HS-27A (cell line): ENCODE measurements around the gene C10orf67.
"Not testable (repeated sequence)": the region's sequence is repeated elsewhere in the genome, so short reads cannot be mapped to it uniquely, and the experiment has no call there.

Experiments used
- DNase-seq: peaks from one replicate; pipeline ENCODE4 v3.0.0-alpha.2; 2012; ENCODE audit warnings: low read depth, missing footprints

Gene C10orf67

DNA sequence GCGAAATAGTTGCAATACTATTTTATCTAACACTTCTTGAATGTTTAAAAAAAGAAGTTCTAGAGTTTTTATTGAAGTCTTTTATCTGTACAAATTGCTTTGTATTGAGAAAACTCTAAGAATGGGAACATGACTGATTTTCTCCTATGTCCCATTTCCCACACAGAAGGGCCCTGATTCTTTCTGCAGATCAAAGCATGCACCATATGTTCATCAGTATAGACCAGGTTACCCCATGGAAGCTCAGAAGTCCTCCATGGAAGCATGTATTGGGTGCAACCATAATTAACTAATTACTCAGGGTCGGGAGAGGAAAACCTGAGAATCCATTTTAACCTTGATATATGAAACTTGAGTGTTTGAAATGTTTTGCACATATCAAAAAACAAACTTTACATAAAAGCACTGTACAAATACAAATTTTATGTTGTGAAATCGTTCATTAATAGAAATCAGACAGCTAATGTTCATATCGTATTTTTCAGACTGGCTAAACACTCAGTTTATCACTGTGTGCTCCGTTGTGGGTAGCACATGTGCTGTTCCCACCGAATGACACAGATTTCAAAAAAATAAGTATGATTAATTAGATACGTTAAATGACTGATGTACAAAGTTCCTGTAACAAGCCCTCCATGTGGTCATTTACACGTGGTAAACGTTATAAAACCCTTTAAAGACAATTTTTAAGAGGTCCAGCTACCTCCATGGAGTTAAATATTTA is 81.0 kb downstream of the C10orf67 start:
- DNase-seq, result no peak

GRCh38 chr10:23262928-23263327 is 81.7 kb downstream of the C10orf67 start:
- no peak for DNase-seq

- no peak for DNase-seq
Observed at GRCh38 chr10:23258516-23258915, 86.1 kb downstream of the C10orf67 start.

- no peak for DNase-seq
Observed at GRCh38 chr10:23253780-23254179, 90.8 kb downstream of the C10orf67 start.

GRCh38 chr10:23252859-23253258 is 91.7 kb downstream of the C10orf67 start:
- DNase-seq, result not testable (repeated sequence)

- DNase-seq, result not testable (repeated sequence)
Observed at GRCh38 chr10:23241779-23242178, 102.8 kb downstream of the C10orf67 start.

DNA sequence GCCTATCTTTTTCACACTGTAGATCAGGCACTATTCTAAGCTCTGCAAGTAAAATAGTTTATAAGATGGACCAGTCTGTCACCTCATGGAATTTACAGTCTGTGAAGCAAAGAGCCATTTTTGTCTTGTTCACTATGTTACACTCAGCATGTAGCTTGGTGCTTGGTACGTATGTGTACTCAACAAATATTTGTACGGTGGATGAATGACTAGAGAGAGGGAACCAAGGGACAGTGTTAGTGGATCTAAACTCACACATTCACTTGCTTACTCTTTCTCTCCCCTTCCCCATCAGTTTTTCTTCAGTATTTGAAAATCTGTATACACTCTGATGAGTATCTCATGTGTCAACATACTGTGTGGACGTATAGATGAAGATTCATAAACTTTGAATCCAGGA is 106.6 kb downstream of the C10orf67 start:
- DNase-seq, result no peak

DNA sequence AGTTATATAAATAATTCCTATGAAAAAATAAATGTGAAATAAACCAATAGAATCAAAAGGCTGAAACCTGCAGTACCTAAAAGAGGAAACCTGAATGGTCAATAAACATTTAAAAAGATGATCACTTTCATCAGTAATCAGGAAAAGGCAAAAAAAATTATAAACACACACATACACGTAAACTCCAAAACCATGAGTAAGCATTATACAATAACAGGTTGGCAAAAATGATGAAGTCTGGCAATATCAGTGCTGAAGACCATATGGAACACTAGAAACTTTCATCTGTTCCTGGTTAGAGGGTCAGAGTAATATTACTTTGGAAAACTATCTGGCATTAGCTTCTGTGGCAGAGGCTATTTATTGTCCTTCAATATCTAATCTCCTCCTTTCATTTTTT is 114.0 kb downstream of the C10orf67 start:
- no peak for DNase-seq

DNA sequence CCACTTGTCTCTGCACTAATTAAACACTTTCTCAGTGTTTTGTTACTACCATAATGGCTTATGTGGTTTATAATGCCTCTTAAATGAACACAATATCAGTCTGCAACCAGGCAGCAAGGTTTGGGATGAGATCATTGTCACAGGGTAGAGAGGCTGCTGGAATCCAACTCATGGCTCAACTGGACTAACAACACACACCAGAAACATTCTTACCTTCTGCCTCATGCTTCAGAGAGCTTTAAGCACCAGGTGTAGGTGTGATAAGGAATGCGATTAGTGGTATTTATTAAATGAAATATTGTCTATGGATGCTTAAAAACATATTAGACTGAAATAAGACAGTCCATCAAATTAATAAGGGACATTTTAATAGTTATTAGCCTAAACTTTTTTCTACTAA is 127.1 kb downstream of the C10orf67 start:
- no peak for DNase-seq

DNA sequence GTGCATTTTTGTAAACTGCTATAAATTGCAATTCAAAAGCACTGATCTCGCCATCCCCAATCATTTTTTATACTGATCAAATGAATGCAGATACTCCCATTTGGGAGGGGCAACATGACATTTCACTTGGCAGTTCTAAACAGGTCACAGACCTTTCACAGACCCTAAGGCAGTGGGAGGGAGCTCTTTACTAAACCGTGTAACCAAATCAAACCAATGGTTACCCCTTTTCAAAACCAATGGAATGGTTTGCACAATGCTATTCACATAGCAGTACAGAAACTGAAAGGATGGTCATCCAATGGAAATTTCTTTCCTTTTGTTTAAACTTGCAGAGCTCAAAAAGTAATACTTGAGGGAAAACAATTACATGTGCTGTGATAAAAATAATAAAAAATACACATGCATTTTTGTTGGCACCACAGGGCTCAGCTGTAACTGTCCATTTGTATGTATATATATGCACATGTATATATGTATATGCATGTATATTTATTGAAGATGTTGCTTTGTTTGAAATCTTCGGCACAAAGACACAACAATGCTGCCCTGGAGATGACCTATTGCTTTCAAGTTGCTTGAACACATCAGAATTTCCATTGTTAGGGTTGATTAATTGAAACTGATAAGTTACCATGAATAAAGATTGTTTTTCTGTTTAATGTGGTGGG is 138.5 kb downstream of the C10orf67 start:
- DNase-seq, result no peak

GRCh38 chr10:23204773-23205172 is 139.8 kb downstream of the C10orf67 start:
- no peak for DNase-seq

DNA sequence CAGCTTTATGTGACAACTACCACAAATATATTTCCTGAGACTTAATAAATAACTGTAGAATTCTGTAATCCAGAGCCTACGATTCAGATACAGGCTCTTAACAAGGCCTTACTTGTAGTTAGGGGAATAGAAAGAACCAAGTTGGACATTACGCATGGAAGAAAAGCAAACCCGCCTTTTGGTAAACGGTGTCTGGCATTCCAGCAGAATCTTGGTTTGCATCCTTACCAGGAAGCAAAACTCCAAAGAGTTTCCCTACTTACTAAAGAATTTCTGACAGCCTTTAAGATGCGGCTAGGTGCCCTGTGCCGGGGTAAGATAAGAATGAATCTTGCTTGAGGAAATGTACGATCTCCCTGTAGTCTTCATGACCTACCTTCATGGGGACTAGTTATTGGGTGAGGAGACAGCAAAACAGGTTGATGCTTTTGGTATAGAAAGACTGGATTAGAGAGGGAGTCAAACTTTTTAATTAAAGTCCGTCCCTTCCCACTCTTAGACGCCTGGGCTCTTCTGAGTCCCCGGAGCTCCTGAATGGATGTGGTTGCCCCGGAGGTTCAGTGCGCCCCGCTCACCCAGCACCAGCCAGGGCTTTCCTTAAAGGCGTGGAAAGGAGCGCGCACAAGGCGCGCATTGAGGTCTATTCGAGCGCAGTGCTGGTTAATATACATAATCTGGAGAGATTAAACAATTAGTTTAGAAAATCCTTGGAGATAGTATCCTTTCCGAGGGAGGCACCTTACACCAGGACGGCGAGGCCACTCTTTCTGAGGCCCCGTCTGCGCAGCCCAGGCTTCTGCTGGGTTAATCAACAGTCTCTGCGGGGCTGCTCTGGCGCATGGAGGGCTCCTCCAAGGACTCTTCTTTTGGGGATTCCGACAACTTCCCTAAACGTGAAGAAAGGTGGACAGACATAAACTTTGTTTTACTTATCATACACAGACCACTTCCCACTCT is 140.9 kb downstream of the C10orf67 start:
- no peak for DNase-seq

DNA sequence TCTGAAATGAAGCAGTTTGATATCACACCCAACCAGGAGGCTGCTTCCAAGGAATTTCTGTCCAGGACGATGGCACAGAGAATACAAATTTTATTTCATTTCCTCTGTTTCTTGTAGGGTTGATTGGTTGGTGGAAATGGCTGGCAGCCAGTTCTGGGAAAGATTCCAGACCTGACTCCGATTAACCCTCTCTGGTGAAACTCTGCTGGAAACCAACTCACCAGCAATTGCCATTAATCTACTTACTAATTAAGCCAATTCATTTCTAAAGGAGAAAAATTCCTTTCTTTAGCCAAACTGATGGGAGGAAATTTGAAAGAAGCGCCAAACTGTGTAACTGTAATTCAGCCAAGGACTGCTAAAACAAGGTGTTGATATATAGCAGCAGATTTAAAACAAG is 141.8 kb downstream of the C10orf67 start:
- no peak for DNase-seq

DNA sequence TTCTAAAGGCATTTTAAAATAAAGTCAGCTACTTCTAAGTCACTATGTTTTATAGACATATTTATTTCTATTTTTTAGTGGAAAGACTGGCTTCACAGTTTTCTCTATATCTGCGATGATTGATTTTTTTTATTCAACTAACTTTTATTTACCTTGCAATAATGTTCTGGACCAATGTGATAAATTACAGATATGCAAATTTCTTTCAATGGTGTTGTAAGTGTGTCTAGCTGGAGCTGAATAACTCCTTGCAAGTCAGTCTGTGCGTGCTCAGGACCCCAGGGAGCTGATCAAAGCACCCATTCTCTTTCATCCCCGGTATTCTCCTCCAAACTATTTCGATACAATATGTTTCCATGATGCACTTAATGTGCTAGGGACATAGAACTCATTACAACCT is 142.8 kb downstream of the C10orf67 start:
- no peak for DNase-seq

DNA sequence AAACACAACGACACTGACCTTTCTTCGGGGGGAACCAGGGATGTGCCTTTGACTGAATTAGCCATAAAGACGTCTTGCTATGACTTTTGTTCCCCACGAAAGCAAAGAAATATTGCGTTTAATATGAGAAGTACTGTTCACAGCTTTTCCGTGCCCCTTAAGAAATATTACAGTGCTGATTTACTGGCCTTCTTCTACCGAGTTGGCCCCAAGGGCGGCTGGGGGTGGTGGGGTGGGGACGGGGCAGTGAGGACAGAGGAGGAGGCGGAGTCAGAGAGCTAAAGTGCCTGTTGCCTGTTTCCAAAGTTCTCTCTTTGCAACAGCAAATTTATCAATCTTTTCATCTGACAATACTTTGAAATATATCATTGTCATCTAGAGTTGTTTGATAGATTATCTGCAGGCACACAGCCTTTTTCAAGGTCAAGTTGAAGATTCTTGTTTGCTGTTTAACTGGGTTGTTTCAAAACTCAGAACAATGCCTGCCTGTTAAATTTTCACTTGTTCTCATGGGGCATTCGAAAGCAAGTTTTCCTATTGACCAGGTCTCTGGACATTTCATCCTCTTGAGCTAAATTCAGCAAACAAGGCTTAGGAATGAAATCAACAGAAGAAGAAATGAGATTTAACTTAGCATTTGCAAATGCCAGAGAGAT is 143.5 kb downstream of the C10orf67 start:
- no peak for DNase-seq

- DNase-seq, result no peak
Observed at GRCh38 chr10:23200586-23200985, 144.0 kb downstream of the C10orf67 start.

- DNase-seq, result no peak
Observed at GRCh38 chr10:23199768-23200511, 144.7 kb downstream of the C10orf67 start.

DNA sequence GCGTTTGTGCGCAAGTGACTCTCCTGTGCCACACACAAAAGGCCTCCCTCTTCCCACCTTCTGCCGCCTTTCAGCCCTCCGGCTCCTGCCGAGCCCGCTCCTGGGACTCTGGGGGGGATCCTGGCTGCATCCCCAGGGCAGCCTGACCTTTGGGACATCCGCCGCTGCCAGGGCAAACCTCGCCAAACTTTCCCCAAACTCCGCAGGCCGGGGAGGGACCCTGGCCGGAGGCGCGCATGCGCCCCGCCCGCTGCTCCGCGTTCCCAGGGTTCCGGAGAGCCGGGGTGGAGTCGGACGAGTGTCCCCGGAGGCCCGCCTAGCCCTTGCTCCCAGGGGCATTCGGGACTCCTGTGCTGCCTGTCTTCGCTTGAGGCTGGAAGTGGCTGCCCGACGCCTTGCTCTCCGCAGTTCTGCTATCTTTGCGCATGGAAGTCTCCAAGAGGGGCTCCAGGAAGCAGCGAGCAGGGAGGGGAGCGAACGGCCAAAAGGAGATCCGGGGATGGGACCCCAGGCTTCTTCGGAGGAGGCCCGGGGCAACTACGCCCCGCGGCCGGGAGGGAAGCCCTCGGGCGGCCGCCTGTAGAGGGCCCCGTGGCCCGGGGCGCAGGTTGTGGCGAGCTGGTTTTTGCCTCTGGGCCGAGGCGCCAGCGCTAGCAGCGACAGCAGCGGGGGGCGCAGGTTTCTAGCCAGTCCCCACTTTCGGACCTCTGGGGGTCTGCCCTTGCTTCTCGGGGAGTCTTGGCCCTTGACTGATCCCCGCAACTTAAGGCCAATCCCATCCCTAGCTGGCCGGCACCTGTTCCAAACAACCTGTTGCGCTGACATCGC is 145.4 kb downstream of the C10orf67 start:
- DNase-seq, result no peak

- DNase-seq, result no peak
Observed at GRCh38 chr10:23198610-23198939, 146.0 kb downstream of the C10orf67 start.

GRCh38 chr10:23197416-23197861 is 147.2 kb downstream of the C10orf67 start:
- no peak for DNase-seq

- DNase-seq, result no peak
Observed at GRCh38 chr10:23196915-23197314, 147.7 kb downstream of the C10orf67 start.
